Activated CD4-positive, alpha-beta memory T cell treated with anti-CD3 and anti-CD28 coated beads, Interleukin-2, amount 10 ng/mL, durations not matched to agents 7 days and 5 days (primary cell): ENCODE measurements around the gene COPS9. TPM values are rescaled to one million over a fixed set of nuclear protein-coding genes. Genes with fewer than 3 reads are reported as not detected.

ENCODE experiments used
- CTCF ChIA-PET: fragments of 350-600 bp; sonication (Branson Sonifier 250); formaldehyde crosslinking; loops from one replicate; lab custom pipeline; 2021; ENCODE audit warnings: antibody characterized with exemption, inconsistent platforms; lab: Charles Lee
- POLR2A ChIA-PET: fragments of 350-600 bp; sonication (Branson Sonifier 250); formaldehyde crosslinking; loops from one replicate; lab custom pipeline; 2021; ENCODE audit warnings: antibody characterized with exemption; lab: Charles Lee
- DNase-seq: peaks from one replicate; pipeline ENCODE4 v3.0.0-alpha.2; 2020
- H3K27ac Mint-ChIP-seq: one replicate; pipeline ENCODE4 v1.8.0; 2021; ENCODE audit warnings: mild to moderate bottlenecking, mixed read lengths
- H3K27me3 Mint-ChIP-seq: one replicate; pipeline ENCODE4 v1.8.0; 2021; ENCODE audit warnings: mixed read lengths
- H3K36me3 Mint-ChIP-seq: one replicate; pipeline ENCODE4 v1.8.0; 2021; ENCODE audit warnings: low read depth, mixed read lengths
- H3K4me1 Mint-ChIP-seq: one replicate; pipeline ENCODE4 v1.8.0; 2021; ENCODE audit warnings: mixed read lengths
- H3K4me3 Mint-ChIP-seq: one replicate; pipeline ENCODE4 v1.8.0; 2021; ENCODE audit warnings: mild to moderate bottlenecking, mixed read lengths
- H3K9me3 Mint-ChIP-seq: one replicate; pipeline ENCODE4 v1.8.0; 2021; ENCODE audit warnings: mixed read lengths
- total RNA-seq, 2 experiments: library from RNA; stranded (reverse); gene quantifications; one replicate each; pipeline ENCODE4 v1.2.3, GENCODE V29; 2021

COPS9 gene
- 10 to 100 TPM; 95.5 to 96.2 TPM for total RNA-seq

GRCh38 chr2:240136013-240136670 lies at the start of gene COPS9:
Gene COPS9 (minus strand): TSS chr2:240136305. CDS start chr2:240136284, 21 bp downstream.
- Mint-ChIP-seq H3K9me3 (no peaks in the 10 kb centered on the region), H3K4me3 (peak within 1 kb of the TSS; percentile 90), H3K27me3 (no peaks in the 10 kb centered on the region), H3K4me1 (peaks cover 32% of the 10 kb centered on the region), H3K36me3 (peaks cover 28% of the 10 kb centered on the region), H3K27ac (peak within 1 kb of the TSS; percentile 70)
- CTCF ChIA-PET = no interaction called here
- DNase-seq = peak; percentile 89
- POLR2A ChIA-PET = interaction anchor here (0.9 kb wide), 1 partner anchor 8 kb away, joined by 3 read pairs; no protein-coding TSS in a partner anchor

GRCh38 chr2:240184656-240185055 lies 48.6 kb upstream of the COPS9 start:
- peaks cover 5% of the 10 kb centered on the region for H3K27me3 Mint-ChIP-seq
- ChIA-PET CTCF (no interaction called here), POLR2A (no interaction called here)
- H3K9me3 Mint-ChIP-seq = no peaks in the 10 kb centered on the region
- no peaks in the 10 kb centered on the region for H3K4me1 Mint-ChIP-seq
- H3K36me3 Mint-ChIP-seq = no peaks in the 10 kb centered on the region
- no peak overlapping the region for H3K4me3 Mint-ChIP-seq
- DNase-seq = no peak
- H3K27ac Mint-ChIP-seq = no peak overlapping the region

- Mint-ChIP-seq H3K4me1 (no peaks in the 10 kb centered on the region), H3K36me3 (no peaks in the 10 kb centered on the region), H3K9me3 (no peaks in the 10 kb centered on the region), H3K27me3 (peaks cover 5% of the 10 kb centered on the region), H3K27ac (no peak overlapping the region), H3K4me3 (no peak overlapping the region)
- CTCF ChIA-PET = no interaction called here
- POLR2A ChIA-PET = no interaction called here
- DNase-seq = no peak
Measured at GRCh38 chr2:240183875-240184590, 47.9 kb upstream of the COPS9 start.

- ChIA-PET POLR2A (no interaction called here), CTCF (interaction anchor here (1.0 kb wide), 1 partner anchor 121 kb away, joined by 3 read pairs; no protein-coding TSS in a partner anchor)
- peaks cover 6% of the 10 kb centered on the region for H3K27me3 Mint-ChIP-seq
- H3K9me3 Mint-ChIP-seq = no peaks in the 10 kb centered on the region
- H3K36me3 Mint-ChIP-seq = no peaks in the 10 kb centered on the region
- H3K4me1 Mint-ChIP-seq = no peaks in the 10 kb centered on the region
- no peak overlapping the region for H3K4me3 Mint-ChIP-seq
- H3K27ac Mint-ChIP-seq = no peak overlapping the region
- no peak for DNase-seq
Measured at GRCh38 chr2:240183006-240183874, 47.1 kb upstream of the COPS9 start.

GRCh38 chr2:240182476-240182875 lies 46.4 kb upstream of the COPS9 start:
- ChIA-PET CTCF (interaction anchor here (1.0 kb wide), 1 partner anchor 121 kb away, joined by 3 read pairs; no protein-coding TSS in a partner anchor), POLR2A (no interaction called here)
- H3K4me1 Mint-ChIP-seq = no peaks in the 10 kb centered on the region
- no peaks in the 10 kb centered on the region for H3K36me3 Mint-ChIP-seq
- no peak for DNase-seq
- H3K4me3 Mint-ChIP-seq = no peak overlapping the region
- peaks cover 11% of the 10 kb centered on the region for H3K27me3 Mint-ChIP-seq
- H3K27ac Mint-ChIP-seq = no peak overlapping the region
- no peaks in the 10 kb centered on the region for H3K9me3 Mint-ChIP-seq

GRCh38 chr2:240182001-240182400 lies 45.9 kb upstream of the COPS9 start:
- CTCF ChIA-PET = no interaction called here
- Mint-ChIP-seq H3K27ac (no peak overlapping the region), H3K4me1 (no peaks in the 10 kb centered on the region), H3K9me3 (no peaks in the 10 kb centered on the region), H3K4me3 (no peak overlapping the region), H3K27me3 (peaks cover 12% of the 10 kb centered on the region), H3K36me3 (no peaks in the 10 kb centered on the region)
- DNase-seq = no peak
- POLR2A ChIA-PET = no interaction called here

GRCh38 chr2:240179941-240180666 lies 44.0 kb upstream of the COPS9 start:
- CTCF ChIA-PET = no interaction called here
- Mint-ChIP-seq H3K27me3 (peaks cover 19% of the 10 kb centered on the region), H3K9me3 (no peaks in the 10 kb centered on the region), H3K27ac (no peak overlapping the region), H3K4me1 (no peaks in the 10 kb centered on the region), H3K36me3 (no peaks in the 10 kb centered on the region), H3K4me3 (no peak overlapping the region)
- POLR2A ChIA-PET = interaction anchor here (0.8 kb wide), 1 partner anchor 84 kb away, joined by 3 read pairs; no protein-coding TSS in a partner anchor
- no peak for DNase-seq

GRCh38 chr2:240179186-240179815 lies 43.2 kb upstream of the COPS9 start:
- H3K27me3 Mint-ChIP-seq = peaks cover 19% of the 10 kb centered on the region
- no peaks in the 10 kb centered on the region for H3K4me1 Mint-ChIP-seq
- POLR2A ChIA-PET = no interaction called here
- no peaks in the 10 kb centered on the region for H3K9me3 Mint-ChIP-seq
- no peak for DNase-seq
- no peak overlapping the region for H3K27ac Mint-ChIP-seq
- H3K36me3 Mint-ChIP-seq = no peaks in the 10 kb centered on the region
- CTCF ChIA-PET = no interaction called here
- no peak overlapping the region for H3K4me3 Mint-ChIP-seq

GRCh38 chr2:240178564-240178963 lies 42.5 kb upstream of the COPS9 start:
- no peaks in the 10 kb centered on the region for H3K36me3 Mint-ChIP-seq
- CTCF ChIA-PET = no interaction called here
- POLR2A ChIA-PET = no interaction called here
- H3K9me3 Mint-ChIP-seq = no peaks in the 10 kb centered on the region
- no peak overlapping the region for H3K27ac Mint-ChIP-seq
- DNase-seq = no peak
- peaks cover 19% of the 10 kb centered on the region for H3K27me3 Mint-ChIP-seq
- H3K4me3 Mint-ChIP-seq = no peak overlapping the region
- no peaks in the 10 kb centered on the region for H3K4me1 Mint-ChIP-seq

- no peak overlapping the region for H3K4me3 Mint-ChIP-seq
- peaks cover 20% of the 10 kb centered on the region for H3K27me3 Mint-ChIP-seq
- H3K27ac Mint-ChIP-seq = no peak overlapping the region
- no peaks in the 10 kb centered on the region for H3K9me3 Mint-ChIP-seq
- no peak for DNase-seq
- no peaks in the 10 kb centered on the region for H3K36me3 Mint-ChIP-seq
- ChIA-PET POLR2A (no interaction called here), CTCF (no interaction called here)
- no peaks in the 10 kb centered on the region for H3K4me1 Mint-ChIP-seq
Measured at GRCh38 chr2:240174496-240174895, 38.4 kb upstream of the COPS9 start.

- H3K4me3 Mint-ChIP-seq = no peak overlapping the region
- no peaks in the 10 kb centered on the region for H3K4me1 Mint-ChIP-seq
- no peaks in the 10 kb centered on the region for H3K9me3 Mint-ChIP-seq
- H3K36me3 Mint-ChIP-seq = no peaks in the 10 kb centered on the region
- CTCF ChIA-PET = no interaction called here
- H3K27ac Mint-ChIP-seq = no peak overlapping the region
- peaks cover 14% of the 10 kb centered on the region for H3K27me3 Mint-ChIP-seq
- POLR2A ChIA-PET = no interaction called here
- no peak for DNase-seq
Measured at GRCh38 chr2:240172071-240172895, 36.2 kb upstream of the COPS9 start.
